NCI-H187 (cell line): Measurements from ENCODE around the gene PSMD8.
"Not testable (repeated sequence)": the region's sequence is repeated elsewhere in the genome, so short reads cannot be mapped to it uniquely, and the experiment has no call there.

Experiments
- DNase-seq, 2 experiments: peaks; one replicate each; lab custom pipeline; 2025; lab: John Stamatoyannopoulos, UW

The PSMD8 gene

DNA sequence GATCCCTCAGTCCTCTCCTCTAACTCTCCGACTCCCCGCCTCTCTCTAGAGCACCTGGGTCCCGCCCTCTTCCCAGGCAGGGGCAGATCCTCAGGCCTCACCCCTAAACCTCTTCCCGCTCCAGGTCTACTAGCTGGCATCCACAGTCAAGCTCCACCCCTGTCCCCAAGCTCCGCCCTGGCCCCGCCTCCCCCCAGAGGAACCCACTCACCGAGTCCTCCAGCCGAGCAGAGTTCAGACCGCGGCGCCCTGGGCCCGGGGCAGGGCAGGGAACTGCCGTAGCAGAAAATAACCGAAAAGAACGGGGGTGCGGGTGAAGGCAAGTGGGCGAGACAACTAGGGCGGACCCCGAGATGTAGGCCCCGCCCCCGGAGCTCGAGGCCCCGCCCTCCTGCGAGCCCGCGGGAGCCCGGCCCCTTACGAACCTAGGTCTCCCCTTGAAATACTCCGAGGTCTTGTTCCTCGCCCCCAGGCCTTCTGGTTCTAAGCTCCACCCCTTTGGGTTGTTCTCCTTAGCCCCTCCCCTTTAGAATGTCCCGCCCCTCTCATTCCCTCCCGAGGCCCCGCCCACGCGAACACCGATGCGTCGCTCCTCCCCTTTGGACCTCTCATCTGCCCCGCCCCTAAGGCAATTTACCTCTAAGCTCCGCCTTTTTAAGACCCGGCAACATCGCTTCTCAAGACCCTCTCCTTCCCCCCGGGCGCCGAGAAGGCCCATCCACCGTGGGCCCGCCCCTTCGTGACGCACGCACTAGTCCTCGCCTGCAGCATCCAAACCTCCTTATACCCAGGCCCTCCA, 13.4 kb downstream of the PSMD8 start, which contains the start of gene GGN:
Gene GGN (minus strand): TSS at position 485 of the 799 bp plus-strand sequence. CDS start 773 bp downstream, outside the sequence.
- peak; percentile 87 to 96 for DNase-seq

DNA sequence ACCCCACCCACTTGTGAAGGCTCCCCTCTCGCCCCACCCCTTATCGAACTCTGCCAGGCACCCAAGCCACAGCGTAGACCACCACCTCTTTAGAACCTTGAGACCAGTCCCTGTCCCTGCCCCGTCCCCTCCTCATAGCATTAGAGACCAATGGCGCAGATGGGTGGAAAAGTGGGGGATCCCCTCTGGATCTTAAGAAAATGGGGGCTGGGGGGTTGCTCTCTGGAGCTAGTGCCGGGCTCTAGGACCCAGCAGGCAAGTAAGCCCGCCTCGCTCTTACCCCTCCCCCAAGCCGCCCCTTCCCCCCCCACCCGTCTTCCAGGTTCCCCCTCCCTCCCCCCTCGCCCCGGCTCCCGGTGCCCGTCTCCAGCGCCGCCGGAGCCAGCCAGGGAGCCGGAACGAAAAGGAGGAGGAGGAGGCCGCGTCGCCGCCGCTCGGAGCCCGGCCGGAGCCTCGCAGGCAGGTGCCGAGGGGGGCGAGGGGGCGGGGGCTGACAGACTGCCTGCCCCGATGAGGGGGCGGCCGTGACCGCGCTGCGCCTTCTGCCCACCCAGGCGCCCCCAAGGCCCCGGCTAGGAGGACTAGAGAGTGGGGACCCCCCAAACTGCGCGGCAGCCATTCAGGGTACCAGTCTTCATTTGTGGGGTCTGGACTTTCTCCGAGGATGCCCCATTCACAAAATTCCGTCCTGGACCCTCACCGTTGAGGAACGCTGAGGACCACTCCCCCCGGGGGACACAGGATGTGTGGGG, 14.2 kb downstream of the PSMD8 start, which contains the start of gene SPRED3:
Gene SPRED3 (plus strand): TSS at position 349 of the 752 bp plus-strand sequence. CDS start 1,606 bp downstream, outside the sequence.
- peak in 1 of 2 experiments; percentile 49 for DNase-seq

DNA sequence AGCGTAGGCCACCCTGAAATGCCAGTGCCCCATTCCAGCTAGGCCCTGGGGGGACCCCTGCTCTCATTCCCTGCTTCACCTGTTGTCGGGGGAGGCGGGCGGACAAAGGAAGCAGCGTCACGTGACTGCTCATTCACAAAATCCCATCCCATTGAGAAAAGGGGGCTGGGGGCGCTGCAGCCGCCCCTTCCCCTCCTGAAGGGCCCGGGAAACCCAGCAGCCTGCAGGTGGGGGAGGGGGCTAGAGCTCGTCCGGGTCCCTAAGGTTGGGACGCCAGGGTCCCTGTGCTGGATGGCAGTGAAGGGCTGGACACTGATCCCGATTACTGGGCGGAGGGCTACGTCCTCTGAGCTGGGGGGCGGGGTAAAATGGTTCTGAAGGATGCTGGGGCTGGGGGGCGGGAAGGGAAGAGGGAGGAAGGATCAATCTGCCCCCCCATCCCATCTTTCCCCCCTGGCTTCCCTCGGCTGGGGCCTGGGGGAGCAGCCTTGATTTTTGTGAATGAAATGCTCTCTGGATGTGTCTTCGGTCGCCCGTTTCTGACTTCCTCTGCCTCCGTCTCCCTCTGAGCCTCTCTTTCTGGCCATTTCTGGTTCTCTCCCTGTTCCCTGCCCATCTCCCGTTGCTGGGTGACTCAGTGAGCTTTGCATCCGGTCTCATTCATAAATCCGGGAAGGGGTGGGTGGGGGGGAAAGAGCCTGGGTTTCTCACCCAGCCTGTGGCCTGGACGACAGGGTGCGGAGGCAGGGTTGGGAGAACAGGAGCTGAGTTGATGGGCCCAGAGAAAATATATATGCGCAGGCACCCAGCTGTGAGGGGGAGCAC, 14.9 kb downstream of the PSMD8 start:
- DNase-seq, result no peak

- no peak for DNase-seq
These were observed 15.9 kb downstream of the PSMD8 start for GRCh38 chr19:38389957-38390924.

- no peak for DNase-seq
These were observed 17.6 kb downstream of the PSMD8 start for GRCh38 chr19:38391911-38392464.

DNA sequence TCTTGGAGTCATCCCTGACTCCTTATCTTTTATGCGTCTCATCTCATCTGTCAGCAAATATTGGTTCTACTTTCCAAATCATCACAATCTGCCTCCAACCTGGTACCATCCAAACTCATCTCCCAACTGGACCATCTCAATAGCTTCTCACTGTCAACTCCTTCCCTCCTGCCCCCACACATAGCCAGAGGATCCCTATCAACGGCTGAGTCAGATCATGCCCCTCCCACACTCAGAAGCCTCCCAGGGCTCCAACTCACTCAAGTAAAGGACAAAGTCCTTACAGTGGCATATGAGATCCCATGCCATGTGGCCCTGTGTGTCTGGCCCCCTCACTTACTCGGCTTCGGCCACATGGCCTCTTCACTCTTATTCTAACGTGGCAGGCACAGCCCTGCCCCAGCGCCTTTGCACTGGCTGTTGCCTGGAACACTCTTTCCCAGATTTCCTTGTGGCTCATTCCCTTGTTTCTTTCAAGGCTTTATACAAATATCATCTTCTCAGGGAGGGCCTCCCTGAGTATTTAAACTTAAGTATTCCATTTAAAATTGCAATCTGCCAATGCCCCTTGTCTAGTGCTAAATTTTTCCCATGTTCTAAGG, 18.4 kb downstream of the PSMD8 start:
- no peak for DNase-seq

- peak in 1 of 2 experiments; percentile 16 for DNase-seq
These were observed 20.1 kb downstream of the PSMD8 start for GRCh38 chr19:38394488-38394887.

DNA sequence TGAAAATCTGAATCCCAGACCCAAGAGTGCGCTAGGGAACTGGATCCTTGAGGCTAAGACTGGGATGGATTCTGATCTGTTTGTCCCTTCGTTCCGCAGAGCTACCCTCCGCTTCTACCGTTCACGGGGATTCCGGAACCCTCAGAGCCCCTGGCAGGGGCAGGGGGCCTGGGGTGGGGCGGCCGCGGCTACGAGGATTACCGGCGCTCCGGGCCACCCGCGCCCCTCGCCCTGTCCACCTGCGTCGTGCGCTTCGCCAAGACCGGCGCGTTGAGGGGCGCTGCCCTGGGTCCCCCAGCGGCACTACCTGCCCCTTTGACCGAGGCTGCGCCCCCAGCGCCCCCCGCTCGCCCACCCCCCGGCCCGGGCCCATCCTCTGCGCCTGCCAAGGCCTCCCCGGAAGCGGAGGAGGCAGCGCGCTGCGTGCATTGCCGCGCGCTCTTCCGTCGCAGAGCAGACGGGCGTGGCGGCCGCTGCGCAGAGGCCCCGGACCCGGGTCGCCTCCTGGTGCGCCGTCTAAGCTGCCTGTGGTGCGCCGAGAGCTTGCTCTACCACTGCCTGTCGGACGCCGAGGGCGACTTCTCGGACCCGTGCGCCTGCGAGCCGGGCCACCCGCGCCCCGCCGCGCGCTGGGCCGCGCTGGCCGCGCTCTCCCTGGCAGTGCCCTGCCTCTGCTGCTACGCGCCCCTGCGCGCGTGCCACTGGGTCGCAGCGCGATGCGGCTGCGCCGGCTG, 21.2 kb downstream of the PSMD8 start:
- DNase-seq, result no peak

DNA sequence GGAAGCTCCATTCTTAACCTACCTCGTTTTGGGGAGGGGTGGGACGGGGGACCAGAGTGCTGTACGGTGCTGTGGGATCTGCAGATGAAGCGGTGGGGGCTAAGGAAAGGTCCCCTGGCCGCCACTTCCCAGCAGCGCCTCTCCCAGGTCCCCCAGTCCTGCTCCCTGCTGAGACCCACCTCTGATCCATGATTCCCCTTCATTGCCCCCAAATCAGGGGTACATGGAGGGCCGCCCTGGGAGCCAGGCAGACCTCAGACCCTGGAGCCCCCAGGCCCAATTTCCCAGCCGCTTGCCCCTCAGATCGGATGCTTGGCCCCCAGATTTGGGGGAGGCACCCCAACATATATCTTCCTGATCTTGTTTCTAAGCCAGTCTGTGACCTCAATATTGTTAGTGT, 24.7 kb downstream of the PSMD8 start:
- DNase-seq, result no peak

DNA sequence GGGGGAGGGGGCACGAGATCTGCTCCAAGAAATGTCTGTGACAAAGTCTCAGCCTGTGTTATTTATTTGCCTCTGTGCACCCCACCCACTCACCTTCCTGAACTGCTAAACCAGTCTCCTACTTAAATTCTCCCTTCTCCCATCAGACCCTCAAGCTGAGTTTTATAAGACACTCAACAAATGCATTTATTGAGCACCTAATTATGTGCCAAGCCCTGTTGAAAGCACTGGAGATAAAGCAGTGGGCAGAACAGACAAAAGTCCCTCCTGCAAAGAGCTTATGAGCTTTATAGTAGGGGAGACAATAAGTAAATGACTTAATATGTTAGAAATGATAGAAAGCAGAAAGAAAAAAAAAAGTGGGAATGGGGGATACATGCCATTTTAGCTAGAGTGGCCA, 25.2 kb downstream of the PSMD8 start:
- no peak for DNase-seq

DNA sequence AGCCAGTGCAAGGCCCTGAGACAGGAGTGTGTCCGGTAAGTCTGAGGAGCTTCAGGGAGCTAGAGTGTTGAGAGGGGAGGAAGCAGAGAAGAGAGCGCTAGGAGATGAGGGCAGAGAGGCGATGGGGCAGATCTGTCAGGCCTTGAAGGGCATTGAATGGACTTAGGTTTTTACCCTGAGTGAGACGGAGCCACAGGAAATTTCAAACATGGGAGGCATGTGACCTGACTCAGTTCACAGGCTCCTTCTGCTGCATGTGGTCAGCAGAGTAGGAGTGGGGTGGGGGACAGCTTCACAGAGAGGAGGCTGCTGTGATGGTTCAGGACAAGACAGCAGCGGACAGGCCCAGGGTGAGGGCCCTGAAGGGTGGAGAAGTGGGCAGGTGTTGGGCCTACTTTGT, 26.0 kb downstream of the PSMD8 start:
- no peak for DNase-seq

- DNase-seq, result no peak
These were observed 26.8 kb downstream of the PSMD8 start for GRCh38 chr19:38401148-38401547.

DNA sequence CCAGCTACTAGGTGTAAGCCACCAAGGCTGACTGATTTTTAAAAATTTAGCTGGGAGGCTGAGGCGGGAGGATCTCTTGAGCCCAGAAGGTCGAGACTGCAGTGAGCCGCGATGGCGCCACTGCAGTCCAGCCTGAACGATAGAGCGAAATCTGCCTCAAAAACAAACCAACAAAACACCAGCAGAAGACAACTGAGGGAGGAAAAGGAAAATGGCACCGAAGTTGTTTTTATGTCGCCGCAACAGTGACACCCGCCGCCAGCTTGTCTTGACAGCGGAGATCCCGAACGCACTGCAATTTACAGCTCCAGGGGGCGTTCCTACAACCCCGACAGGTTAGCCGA, 28.2 kb downstream of the PSMD8 start:
- no peak for DNase-seq

DNA sequence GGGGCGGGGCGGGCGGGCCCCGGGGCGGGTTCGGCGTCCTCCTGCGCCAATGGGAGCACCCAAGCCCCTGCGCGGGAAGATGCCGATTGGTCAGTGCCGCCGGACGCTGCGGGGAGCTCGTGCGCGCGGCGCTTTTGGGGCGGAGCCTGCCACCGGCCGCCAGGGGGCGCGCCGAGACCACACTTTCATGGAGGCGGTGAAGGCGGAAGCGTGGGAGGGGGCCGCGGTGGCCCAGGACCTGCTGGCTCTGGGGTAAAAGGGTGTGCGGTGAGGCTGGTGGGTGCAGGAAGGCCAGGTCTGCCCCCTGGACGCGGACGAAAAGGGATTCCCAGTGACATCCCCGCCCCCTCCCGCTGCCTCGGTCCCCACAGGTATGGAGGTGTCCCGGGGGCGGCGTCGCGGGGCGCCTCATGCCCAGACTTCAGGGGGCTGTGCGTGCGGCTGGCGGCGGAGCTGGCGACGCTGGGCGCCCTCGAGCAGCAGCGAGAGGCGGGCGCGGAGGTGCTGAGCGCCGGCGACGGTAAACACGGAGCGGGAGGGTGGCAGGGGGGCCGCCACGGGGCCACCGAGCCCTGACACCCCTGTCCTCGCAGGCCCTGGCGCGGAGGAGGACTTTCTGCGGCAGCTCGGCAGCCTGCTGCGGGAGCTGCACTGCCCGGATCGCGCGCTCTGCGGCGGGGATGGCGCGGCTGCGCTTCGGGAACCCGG, 28.8 kb downstream of the PSMD8 start, which contains the start of gene FAM98C:
Gene FAM98C (plus strand): TSS at position 127 of the 708 bp plus-strand sequence. CDS start 61 bp downstream, at position 188.
- DNase-seq, result peak; percentile 95 to 96

GRCh38 chr19:38404858-38405257, 30.5 kb downstream of the PSMD8 start:
- DNase-seq, result no peak

- DNase-seq, result no peak
These were observed 30.9 kb downstream of the PSMD8 start for GRCh38 chr19:38405276-38405675.

DNA sequence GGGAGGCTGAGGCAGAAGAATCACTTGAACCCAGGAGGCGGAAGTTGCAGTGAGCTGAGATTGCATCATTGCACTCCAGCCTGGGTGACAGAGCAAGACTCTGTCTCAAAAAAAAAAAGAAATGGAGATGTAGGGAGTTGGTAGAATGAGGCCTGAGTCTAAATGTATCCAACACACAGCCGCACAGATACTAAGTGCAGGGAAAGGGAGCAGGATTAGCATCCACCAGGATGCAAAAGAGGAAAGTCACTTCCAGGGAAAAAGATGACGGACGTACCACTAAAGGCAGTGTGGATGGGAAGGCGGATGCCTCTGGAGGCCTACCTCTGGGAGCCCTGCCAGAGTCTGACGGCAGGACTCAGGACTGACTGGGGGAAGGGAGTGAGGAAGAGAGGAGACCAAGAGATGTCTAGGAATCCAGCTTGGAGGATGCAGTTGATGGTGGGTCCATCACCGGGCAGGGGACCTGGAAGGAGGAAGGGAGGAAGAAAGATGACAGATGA, 35.3 kb downstream of the PSMD8 start:
- no peak for DNase-seq

DNA sequence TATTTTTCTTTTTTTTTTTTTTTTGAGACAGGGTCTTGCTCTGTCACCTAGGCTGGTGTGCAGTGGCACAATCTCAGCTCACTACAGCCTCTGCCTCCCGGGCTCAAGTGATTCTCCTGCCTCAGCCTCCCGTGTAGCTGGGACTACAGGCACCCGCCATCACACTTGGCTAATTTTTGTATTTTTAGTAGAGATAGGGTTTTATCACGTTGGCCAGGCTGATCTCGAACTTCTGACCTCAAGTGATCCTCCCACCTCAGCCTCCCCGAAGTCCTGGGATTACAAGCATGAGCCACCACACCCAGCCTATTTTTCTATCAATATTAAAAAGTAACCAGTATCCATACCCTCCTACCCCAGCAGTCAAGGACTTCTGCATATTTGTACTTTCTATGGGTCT, 36.0 kb downstream of the PSMD8 start:
- DNase-seq, result not testable (repeated sequence)
